ENCODE measurements around the gene NKRF.
"Not testable (repeated sequence)": the region's sequence is repeated elsewhere in the genome, so short reads cannot be mapped to it uniquely, and the experiment has no call there.

The NKRF gene

DNA sequence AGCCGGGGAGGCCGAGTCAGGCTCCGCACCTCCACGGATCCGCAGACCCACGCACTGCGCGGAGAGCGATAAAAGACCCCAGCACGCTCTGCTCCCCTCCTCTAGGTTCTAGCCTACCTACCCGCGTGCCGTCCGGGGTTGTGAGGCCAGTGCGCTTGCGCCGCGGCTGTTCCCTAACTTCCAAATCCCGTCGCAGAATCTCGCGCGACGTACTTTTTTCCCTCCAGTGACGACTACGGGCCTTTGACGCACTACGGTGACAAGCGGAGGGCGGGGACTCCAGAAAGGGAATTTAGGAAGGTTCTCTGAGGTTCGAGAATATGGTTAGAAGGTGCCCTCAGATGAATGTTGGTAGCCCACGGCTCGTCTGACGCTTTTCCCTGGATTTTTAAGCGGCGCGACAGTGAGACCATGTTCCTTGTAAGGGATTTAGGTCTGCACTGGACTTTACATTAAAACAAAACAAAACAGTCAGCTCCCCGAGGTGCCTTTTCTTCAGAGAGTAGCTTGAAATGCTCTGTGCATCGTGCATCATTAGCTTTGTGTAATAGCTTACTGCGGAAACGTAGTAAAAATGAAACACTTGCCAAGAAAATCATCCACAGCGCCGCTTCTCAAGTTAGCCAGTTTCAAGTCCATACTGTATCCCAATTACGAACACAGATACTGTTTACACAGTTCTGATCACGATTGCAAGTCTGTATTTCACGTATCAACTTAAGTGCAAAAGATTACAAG, at the start of gene NKRF:
Gene NKRF (minus strand): TSS at position 145 of the 738 bp plus-strand sequence.
- peak; percentile 87 for DNase-seq

DNA sequence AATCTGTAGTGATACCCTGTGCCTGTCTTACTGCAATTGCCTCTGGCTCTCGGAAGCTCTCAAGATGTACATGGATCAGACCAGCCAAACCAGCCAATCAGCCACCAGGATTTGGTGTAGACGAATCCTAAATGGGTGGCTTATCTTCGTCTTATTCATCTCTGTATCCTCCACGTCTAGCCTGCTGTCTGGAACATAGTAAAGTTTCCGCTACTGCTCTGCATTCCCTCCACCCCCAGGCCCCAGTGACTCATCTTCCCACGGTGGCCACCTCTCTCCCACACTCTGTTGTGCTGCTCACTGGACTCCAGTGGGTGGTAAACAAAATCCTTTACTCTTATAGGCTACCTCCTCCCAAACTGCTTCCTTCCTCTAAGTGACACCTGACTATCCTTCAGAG, 48.9 kb upstream of the NKRF start:
- peak; percentile 67 for DNase-seq

DNA sequence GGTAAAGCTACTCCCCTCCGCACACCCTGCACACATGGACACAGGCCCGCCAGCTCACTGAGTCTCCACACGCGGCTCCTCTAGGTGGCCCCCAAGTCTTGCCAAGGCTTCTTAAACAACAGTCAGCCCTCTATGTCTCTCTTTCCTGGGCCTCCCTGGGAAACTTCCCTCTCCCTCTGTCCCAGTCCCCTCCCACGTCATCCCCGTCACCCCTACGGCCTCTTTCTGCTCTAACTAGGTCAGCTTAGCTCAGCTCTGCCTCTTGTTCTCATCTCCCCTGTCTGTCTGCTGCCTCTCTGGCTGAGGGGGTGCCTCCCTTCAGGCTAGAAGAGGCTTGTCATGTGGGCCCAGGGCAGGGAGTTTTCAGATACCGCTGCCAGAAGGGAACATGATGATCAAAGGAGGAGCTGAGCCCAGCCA, 47.9 kb upstream of the NKRF start:
- peak; percentile 46 for DNase-seq

DNA sequence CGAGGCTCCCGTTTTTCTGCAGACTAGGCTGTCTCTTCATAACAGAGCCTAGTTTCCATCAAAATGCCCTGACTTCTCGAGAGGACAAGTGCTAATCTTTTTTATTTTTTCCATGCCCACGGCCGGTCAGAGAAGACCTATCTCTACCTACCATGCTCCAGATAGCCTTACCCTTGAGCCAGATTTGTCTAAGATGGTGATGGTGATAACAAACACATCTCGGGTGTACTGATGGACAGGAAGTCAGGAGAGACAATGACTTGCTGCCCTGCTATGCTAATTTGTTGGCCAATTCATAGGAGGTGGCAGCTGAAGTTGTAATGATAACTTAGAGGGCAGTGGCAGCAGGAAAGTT, 42.2 kb upstream of the NKRF start:
- no peak for DNase-seq

DNA sequence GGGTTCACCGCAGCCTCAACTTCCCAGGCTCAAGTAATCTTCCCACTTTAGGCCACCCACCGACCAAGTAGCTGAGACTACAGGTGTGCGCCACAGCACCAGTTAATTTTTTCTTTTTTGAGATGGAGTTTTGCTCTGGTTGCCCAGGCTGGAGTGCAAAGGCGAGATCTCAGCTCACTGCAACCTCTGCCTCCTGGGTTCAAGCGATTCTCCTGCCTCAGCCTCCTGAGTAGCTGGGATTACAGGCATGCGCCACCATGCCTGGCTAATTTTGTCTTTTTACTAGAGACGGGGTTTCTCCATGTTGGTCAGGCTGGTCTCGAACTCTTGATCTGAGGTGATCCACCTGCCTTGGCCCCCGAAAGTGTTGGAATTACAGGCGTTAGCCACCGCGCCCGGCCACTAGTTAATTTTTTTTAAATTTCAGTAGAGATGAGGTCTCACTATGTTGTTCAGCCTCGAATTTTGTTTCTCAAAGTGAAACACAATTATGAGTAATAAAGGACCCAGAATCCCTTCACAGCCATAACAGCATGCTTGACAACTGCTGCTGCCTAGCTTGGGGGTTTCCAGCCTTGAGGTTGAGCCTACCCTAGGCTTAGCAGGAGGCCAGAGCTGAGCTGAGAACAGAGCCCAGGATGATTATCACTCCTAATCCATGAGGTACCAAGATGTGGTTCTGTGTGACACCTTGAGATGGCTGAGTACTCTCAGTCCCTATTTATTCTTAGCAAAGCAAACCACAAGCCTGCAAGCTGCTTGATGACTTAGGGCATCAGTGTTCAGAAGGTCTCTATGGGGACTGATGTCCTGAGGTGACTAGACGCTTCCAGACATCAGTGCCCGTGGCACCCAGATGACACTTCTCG, 41.6 kb upstream of the NKRF start:
- DNase-seq = peak; percentile 43

DNA sequence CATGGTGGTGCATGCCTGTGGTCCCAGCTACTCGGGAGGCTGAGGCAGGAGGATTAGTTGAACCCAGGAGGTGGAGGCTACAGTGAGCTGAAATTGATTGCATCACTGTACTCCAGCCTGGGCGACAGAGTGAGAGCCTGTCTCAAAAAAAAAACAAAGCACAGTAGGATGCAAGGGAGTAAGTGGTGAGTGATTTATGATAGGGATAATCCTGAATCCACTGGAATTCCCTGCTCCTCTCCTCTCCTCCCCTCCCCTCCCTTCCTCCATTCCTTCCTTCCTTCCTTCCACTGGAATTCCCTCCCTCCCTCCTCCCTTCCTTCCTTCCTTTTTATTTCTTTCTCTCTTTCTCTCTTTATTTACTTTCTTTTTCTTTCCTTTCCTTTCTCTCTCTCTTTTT, 40.9 kb upstream of the NKRF start:
- DNase-seq = no peak

DNA sequence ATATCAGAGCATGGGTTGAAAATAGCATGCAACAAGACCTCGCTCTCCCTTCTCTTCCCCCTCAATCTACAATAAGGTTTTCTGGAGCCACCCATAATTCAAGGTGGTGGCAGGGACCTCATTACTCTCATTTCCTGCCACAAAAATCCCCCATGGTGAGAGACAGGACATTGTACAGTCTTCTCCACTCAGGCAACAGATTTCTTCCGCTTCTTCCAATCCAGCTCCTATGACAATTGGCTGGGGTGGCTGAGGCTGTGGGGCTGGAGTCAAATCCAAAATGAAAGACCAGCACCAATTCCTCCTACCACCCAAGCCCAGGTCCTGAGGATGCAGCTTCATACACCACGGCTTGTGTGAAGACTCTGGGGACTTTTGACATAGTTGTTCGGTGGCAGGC, 40.3 kb upstream of the NKRF start:
- DNase-seq = no peak

DNA sequence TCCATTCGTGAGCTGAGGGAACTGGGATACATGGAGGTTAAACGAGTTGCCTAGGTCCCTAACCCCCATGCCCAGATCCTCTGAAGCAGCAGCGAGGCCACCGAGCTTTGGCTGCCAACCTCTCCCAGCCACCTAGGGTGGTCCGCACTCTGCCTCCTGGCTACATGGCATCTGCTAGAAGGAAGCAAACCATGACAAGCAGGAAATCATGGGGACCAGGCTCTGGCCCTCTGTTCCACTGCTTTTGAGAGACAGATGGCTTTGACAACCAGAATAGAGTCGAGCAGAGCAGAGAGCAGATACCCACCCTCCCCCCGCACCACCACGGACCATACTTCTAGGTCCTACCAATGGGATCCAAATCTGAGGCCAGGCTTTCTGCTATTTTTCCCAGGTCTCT, 37.5 kb upstream of the NKRF start:
- no peak for DNase-seq

DNA sequence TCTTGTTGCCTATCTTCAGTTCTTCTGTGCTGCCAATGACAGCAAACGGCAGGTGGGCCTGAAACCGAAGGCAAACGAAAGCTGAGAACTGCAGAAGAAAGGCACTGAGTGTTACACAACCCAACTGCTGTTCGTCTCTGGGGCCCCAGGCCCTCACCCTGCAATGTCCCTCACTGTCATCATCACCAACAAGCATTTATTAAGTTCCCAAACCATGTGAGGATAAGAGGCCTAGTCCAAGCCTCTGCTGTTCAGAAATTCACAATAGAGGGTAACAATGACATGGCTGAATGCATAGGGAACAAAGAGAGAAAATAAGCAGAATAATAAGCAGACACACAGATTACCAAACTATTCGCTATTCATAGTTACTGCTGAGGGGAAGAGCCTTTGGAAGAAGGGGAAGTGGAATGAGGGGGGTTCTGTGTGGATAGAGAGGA, 34.5 kb upstream of the NKRF start:
- DNase-seq = no peak

DNA sequence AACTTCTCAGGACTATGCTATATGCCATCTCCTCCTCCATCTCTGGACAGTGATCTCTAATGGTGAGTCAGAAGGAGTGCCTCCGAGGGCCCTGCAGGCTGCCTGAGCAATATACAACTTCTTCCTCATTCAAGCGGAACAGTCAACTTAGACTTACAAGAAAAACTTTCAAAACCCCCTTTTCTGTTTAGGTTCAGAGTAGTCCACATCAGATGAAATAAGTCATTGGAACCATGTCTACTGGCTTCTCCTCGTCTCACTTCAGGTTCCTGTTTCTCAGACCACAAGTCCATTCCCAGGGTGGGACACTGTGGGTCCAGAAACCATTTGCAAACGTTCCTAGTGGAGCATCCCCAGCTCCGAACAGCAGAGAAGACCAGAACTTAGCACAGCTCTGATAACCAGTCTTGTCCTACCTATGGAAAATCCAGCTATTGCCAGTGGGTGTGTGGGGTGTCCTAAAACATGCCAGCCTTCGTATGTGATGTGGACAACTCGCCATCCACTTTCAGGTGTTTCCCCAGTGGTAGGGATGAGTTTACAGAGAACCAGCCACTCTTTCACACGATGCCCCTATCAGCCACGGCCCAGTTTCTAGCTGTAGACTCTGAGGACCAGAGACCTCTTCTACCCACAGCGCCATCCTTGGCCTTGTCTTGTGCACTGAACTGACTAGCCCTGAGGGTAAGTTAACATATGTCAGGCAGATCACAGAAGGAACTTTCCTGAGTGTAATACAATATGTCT, 32.7 kb upstream of the NKRF start:
- DNase-seq = no peak

DNA sequence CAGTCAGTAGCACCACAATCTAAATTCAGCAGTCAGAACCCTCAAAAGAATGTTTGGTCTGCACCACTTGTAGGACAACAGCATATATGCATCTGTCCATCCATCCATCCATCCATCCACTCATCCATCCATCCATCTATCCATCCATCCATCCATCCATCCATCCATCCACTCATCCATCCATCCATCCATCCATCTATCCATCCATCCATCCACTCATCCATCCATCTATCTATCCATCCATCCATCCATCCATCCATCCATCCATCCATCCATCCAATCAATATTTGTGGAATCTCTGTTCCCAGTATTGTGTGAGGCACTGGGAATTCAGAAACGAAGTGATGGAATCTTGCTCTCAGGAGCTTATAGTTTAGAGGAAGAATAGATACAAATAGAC, 31.2 kb upstream of the NKRF start:
- not testable (repeated sequence) for DNase-seq

DNA sequence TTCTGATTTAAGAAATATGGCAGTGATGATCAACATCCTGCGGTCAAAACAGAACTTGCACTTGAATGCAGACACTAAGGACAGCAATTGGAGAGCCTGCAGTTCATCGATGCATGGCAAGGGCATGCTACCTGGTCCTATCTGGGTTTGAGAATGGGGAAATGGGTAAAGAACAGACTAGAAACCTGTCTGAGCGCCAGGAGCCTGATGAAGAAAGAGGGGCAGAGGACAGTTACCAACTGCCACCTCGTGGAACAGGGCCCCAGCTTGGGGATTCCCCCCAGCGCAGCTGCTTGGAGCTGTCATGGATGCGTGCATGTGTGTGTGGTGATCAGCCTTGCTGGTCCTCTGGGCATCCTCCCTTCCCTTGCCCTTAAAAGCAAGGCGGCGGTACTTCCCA, 30.2 kb upstream of the NKRF start:
- no peak for DNase-seq

DNA sequence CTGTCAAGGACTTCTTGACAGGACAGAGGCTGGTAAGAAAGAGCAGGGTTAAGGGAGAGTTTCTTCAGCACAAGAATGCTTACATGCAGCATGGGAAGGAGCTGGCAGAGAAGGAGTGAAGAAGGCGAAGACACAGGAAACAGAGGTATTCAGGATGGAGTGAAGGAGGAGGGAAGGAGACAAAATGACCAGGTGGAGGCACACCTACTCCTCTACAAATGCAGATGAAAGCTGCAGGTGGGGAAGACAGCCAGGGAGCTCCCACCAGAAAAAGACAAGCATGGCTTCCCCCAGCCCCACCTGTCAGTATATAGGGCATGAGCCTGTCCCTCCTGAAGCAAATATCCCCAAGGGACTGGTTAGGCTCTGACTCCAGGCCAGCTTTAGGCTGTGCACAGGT, 29.6 kb upstream of the NKRF start:
- no peak for DNase-seq

DNA sequence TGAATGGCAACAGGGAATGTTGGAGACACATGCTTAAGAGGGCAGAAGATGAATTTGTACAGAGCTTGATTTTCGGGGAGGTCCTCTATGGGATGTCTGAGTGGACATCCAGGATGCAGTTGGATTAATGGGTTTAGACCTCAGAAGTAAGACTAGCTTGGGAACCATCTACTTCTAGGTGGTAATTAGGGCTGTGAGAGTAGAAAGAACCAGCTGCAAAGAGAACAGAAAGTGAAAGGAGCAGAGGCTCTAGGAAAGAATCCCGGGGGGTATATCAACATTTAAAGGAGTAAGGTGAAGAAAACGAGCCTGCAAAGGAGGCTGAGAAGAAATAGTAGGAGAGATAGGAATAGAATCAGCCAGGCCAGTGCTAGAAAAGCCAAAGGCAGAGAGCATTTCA, 29.0 kb upstream of the NKRF start:
- DNase-seq = no peak

DNA sequence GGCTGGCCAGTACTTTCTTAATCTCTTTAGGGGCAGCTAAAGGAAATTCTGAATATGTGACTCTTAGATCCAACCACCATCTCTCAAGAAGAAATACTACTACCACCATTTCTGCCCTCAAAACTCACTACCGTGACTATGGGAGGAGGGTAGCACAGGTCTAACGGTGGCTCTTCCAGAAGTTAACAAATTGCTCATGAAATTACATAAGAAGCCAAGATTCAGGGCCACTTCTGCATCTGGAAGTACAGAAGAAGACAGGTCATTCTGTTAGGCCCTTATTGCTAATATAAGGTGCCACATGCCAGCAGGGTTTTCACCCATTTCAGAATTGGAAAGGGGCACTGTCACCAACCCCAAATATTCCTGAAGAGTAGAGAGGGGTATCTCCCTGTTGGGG, 19.6 kb upstream of the NKRF start:
- no peak for DNase-seq

DNA sequence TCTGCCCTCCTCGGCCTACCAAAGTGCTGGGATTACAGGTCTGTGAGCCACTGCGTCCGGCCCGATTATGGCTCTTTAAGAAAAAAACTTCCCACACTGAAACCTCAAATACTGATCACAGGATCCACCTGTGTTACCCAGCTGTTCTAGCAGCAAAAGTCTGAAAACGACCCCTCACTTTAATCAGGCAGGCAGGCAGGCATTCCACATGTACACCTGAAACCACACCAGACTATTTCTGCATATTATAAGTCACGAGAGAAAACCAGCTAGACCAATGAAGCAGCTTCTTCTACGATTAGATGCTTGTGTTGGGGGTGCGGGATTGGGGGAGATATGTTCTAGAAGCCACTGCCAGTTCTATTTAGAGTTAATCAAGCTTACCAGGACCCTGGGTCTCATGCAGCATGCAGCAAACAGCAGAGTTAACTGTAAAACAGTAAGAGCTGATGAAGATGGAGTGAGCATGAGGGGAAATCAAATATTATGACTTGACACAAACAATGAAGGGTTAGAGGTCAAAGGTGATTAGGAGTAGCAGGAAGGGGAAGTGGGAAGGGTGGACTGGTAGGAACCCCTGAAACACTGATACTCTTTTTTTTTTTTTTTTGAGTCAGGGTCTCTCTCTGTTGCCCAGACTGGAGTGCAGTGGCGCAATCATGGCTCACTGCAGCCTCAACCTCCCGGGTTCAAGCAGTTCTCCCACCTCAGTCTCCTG, 18.9 kb upstream of the NKRF start:
- no peak for DNase-seq

DNA sequence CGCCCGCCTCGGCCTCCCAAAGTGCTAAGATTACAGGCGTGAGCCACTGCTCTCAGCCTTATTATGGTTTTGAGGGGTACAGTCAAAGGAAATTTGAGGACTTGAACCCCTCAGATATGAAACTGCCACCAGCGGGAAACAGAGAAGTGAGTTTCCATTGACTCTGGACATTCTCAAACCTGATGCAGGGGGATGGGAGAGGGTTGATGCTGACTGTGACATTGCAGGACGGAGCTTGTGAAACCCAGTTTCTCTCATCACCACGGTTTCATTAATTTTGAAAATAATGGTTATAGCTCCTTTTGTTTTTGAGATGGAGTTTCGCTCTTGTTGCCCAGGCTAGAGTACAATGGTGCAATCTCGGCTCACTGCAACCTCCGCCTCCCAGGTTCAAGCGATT, 18.2 kb upstream of the NKRF start:
- DNase-seq = no peak

DNA sequence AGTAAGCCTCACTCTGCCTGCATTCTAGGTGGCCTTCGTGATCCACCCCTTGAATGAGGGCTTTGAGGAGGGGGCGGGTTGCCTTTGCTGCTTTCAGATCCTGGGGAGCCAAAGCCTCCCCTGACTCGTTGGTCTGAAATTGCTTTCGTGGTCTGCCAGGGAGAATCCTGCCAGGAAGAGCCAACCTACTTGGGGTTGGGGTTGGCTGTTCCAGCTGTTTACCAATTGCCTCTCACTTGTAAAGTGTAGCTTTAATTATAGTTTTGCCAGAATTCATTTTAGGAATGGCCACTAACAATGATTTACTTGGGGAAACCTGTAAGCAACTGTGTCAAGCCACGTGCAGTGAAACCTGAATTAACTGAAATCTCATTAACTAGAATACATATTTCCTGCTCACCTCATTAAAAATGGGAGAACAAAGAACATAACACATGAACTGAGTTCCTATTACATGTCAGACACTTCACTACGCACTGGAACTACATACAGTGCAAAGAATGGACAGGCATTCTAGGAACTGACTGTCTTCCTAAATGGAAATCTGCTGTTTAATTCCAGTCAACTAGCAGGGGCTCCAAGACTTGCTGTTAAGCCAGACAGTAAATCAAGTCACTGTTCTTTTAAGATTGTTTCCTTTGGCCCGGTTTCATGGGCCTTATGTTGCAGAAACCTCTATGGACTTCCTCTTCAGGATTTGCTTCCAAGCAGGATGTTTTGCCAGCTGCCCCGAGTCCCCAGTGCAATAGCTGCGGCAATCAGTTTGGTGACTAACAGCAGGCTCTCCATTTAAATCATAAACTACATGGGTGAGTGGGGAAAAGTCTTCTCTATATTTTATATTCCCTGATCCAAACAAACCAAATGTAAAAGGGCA, 16.4 kb upstream of the NKRF start:
- DNase-seq = no peak

DNA sequence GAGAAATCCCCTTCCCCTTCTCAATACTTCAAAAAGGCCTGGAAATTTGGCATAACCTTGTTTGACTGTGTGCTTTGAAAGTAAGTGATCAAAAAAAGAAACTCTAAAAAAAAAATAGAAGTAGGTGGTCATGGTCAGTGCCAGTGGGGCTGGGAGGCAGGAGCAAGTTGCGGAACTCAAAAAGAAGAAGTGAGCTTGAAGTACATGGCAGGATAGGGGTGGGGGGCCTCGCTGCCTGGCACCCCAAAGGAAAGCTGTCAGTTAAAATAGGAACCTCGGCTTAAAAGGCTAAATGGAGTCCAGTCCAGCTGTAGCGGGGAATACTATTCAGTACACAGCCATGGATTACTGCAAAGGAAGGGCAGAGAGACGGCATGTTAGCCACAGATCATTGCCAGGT, 12.2 kb upstream of the NKRF start:
- no peak for DNase-seq

DNA sequence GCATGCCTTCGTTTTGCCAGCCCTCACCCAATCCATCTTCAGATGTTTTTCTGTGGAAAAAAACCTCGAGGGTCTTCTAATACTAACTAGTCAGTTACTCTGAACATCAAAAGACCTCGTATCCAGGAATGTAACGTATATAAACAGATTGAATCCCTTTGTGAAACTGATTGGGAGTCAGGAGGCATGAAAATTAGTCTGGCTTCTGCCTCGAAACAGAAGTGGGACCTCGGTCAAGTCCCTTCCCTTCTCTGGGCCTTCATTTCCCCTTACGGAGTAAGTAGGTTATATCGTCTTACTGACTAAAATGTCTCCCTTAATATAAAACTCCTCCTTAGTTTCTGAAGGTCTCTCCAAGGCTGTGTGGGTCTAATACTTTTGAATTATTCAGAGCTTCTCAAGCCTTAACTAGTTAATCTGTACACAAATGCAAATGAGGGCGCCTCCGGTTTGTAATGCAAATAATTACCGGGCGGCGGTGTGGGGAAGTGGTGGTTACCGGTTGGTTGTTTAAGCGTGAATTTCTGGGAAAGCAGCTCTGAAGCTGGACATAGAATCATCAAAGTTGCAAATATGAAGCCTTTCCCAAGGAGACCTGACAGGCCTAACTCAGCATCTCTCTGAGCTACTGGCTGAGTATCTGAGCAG, 11.4 kb upstream of the NKRF start:
- no peak for DNase-seq

DNA sequence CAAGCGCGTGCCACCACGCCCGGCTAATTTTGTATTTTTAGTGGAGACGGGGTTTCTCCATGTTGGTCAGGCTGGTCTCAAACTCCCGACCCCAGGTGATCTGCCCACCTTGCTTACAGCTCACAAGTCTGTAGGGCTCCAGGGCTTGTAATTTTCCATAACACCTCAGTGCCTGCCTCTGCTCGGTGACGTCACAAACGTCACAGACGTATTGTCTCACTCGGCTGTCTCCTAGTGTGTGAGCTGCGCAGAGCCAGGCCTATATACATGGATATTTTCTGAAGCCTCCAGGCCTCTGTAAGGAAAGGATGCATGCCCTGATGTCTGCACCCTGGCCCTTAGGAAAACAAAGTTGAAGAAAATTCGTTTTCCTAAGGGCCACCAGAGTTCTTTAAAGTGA, 8.6 kb upstream of the NKRF start:
- DNase-seq = no peak

DNA sequence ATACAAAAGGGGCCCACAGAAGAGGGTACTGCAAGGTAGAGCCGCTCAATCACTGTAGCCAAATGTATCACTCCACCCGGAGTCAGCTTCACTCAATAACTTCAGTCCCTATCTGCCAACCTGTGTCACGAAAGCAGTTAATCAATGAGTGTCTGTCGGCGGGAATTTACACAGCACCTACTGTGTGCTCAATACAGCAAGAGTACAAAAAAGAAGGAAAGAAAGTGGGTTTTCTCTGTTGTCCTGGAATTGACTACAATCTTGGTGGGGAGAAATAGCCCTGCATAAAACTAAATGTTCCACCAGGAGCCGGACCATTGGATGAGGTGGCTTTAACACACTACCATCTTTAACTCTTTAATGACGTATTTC, 780 bp upstream of the NKRF start:
- DNase-seq = no peak
